IPS-18c (cell line): ENCODE data around the gene RABL3.
A peak's percentile ranks its signal among the peaks of the same experiment; 100 is the strongest.
"Not testable (repeated sequence)": the region's sequence is repeated elsewhere in the genome, so short reads cannot be mapped to it uniquely, and the experiment has no call there.

Source experiments
- H3K4me3 ChIP-seq: 2 replicates; pipeline ENCODE4 v1.7.0; 2013; ENCODE audit warnings: low read depth, mild to moderate bottlenecking, low read length, moderate library complexity; ENCODE audit not compliant: insufficient read depth
- H3K9me3 ChIP-seq: one replicate; pipeline ENCODE4 v1.6.1; 2013; ENCODE audit warnings: mild to moderate bottlenecking, low read length, moderate library complexity; ENCODE audit not compliant: control insufficient read depth, insufficient read depth

RABL3 gene

DNA sequence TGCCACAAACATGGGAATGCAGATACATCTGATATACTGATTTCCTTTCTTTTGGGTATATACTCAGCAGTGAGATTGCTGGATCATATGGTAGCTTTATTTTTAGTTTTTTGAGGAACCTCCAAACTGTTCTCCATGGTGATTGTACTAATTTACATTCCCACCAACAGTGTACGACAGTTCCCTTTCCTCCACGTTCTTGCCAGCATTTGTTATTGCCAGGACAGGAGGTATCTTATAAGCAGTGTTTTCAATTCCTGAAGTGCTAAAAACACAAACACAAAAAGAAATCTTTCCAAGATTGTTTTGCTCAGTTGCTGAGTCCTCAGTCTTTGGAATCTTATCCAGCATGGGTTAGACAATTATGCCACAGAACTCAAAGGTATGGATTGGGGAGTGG is 13.7 kb upstream of the RABL3 start:
- Histone ChIP-seq H3K4me3 (no peak overlapping the region), H3K9me3 (no peaks in the 10 kb centered on the region)

DNA sequence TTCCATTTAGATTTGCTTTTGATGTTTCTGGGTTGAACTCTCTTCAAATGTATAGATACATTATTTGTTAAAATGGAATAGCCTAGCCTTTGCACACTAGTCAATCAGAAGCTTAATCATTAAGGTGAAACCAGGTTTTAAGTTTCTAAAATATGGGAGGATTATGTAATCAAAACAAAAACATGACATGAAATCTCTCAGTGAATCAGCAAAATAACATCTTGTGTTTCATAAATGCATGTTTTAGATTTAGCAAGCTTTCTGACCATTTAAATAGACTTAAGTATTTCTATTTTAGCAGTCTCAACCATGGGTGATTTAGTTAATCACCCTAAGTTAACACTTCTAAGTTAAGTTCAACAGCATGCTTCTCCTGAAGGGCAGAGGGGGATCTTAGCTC is 11.5 kb upstream of the RABL3 start:
- Histone ChIP-seq H3K4me3 (no peak overlapping the region), H3K9me3 (no peaks in the 10 kb centered on the region)

DNA sequence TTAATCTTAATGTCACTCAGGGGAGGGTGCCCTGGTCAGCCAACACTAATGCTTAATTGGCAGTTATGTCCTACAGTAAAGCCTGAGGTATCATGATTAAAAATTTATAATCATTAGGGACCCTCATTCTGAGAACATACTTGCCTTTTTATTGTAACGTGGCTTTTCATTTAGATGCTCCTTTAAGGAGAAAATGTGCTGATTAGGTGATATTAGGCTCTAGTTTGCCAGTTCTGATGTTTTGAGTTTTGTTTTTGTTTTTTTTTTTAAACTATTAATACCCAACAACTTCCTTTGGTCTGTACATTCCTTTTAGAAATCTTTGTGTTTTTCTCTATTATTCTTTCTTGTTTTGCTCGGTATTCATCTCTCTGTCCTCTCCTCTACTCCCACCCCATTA is 10.5 kb upstream of the RABL3 start:
- Histone ChIP-seq H3K9me3 (no peaks in the 10 kb centered on the region), H3K4me3 (no peak overlapping the region)

DNA sequence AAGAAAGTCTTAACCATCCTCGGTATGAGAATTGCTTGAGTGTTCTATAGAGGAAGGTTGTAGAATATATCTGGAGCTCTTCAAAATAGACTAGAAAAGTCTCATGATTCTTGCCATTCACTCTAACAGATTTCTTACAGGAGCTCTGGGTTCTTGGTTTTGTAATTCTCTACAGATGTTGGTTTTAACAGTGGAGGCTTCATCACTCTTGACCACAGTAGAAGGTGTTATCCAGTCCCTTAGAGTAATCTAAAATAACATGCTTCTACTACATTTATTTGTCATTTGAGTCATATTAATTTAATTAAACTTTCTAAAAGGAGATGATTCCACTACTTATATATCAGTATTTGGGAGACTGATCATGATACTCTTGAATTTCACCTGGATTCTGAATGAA is 9.9 kb upstream of the RABL3 start:
- no peak overlapping the region for H3K4me3 ChIP-seq

DNA sequence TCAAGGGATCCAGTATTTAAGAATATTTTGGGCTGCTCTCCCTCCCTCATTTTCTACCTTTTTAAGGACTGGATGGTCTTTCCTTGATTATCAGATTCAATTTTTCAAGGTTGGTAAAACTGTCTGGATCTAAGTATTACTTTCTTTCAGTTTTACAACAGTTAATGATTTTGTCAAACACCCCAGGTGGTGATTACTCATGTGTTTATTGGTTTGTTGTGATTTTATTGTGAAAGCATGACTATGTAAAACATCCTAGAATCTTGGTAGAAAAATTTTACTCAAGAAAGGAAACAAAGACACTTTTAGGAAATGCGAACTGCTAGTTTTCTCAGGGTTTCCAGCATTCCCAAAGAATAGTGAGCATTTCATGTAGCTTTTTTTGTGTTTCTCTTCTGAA is 7.5 kb upstream of the RABL3 start:
- Histone ChIP-seq H3K4me3 (no peak overlapping the region), H3K9me3 (no peaks in the 10 kb centered on the region)

More for the DNA sequence above, 9.9 kb upstream of the RABL3 start:
- no peaks in the 10 kb centered on the region for H3K9me3 ChIP-seq

DNA sequence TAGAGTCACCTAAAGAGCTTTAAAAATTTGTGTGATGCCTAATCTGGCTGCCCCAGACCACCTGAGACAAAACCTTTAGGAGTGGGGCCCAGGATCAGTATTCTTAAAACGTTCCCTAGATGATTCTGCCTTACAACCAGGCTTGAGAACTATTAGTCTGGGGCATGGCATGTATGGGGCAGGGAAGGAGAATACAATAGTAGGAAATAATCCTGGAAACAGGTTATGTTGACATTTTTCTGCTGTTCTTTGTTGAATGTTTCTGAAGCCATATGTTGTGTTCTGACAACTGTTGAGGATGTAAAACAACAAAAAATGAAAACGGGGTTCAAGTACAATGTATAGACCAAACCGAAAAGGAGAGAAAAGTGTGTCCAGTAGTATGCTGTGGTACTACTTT is 3.1 kb upstream of the RABL3 start:
- H3K4me3 ChIP-seq: no peak overlapping the region

DNA sequence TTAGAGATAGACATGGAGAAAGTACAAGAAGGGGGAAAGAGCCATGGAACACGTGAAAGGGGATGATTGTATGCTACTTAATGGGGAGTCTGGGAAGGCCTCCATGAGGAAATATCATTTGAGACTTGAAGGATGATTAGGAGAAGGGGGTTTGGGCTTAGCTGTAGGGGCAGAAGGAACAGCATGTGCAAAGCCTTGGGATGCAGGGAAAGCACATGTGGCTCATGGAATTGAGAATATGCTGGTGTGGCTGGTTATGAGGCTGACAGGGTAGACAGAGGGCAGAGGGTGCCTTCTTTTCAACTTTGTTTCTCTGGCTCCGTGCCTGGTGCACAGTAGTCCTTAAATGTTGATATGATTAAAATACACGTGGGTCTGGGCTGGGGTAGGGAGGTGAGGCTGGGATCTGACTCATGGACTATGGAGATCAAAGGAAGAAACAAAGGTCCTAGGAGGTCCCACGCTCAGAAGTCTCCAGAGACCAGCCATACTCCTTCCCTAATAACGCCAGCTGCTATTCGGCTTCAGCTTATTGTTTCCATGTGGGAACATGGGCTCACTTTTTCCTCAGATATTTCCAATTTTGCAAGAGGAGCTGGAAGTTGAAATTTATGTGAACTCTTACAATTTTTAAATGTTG is 1.4 kb upstream of the RABL3 start:
- peak overlapping the region; percentile 88 for H3K4me3 ChIP-seq
- no peaks in the 10 kb centered on the region for H3K9me3 ChIP-seq

More for the DNA sequence above, 3.1 kb upstream of the RABL3 start:
- no peaks in the 10 kb centered on the region for H3K9me3 ChIP-seq

DNA sequence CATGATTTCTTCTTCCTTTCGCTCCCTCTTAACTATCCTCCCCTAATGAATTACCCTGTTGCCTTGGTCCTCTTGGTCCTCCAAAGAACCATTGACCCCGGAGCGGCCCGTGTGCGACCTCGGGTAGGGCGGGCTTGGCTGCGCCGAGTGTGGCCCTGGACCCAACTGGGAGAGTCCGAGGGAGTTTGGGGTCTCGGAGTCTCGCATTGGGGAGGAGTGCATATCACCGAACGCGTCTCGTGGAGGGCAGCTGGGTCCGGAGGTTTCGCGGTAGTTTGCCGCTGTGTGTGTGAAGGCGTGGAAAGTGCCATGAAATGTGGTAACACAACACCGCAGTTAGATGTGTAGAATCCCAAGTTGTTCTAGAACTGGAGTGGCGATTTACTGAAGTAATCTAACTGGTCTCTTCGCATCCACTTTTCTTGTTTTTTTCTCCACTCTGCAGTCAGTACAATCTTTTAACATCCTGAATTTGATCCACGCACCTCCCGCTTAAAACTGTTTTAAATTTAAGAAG is 591 bp upstream of the RABL3 start:
- H3K4me3 ChIP-seq: peak overlapping the region; percentile 88
- peaks cover 5% of the 10 kb centered on the region for H3K9me3 ChIP-seq

DNA sequence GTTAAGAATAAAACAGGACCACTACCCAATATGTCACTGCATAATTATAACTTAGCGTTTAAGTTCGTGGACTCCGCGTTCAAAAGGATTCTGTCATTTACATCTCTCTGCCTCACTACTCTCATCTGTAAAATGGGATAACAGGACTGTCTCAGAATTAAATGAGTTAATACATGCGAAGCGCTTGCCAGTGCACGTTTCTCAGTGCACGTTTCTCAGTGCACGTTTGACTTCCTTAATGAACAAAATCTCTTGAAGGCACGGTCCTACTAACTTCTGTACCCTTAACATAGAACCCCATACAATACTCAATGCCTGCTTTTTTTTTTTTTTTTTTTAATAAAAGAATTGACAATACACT is 499 bp downstream of the RABL3 start:
- Histone ChIP-seq H3K4me3 (peak overlapping the region; percentile 88), H3K9me3 (peaks cover 6% of the 10 kb centered on the region)

DNA sequence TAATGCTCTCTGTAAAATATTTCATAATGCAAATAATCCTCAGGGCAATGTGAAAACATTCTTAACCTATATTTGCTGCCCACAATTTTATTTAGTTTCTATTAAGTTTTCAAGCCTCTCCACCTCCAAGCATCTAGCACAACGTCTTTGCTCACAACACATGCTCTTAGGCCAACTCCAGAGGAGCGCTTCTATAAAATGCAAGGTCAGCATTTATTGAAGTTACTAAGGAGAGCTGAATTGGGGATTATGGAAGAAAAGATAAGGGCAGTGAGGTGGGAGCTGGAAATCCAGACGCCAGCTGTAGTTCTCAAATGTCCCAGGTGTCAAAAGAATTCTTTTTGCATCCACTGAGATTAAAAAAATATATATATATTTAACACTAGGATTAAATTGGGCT is 996 bp downstream of the RABL3 start:
- Histone ChIP-seq H3K4me3 (peak overlapping the region; percentile 88; the same call in 1 of the 2 replicates), H3K9me3 (peaks cover 6% of the 10 kb centered on the region)

DNA sequence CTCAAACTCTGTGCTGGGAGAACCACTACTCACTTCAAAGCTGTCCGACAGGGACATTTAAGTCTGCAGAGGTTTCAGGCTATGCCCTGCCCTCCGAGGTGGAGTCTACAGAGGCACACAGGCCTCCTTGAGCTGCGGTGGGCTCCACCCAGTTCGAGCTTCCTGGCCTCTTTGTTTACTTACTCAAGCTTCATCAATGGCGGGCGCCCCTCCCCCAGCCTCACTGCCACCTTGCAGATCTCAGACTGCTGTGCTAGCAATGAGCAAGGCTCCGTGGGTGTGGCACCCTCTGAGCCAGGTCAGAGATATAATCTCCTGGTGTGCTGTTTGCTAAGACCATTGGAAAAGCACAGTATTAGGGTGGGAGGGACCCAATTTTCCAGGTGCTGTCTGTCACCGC is 4.3 kb downstream of the RABL3 start:
- H3K9me3 ChIP-seq, H3K4me3 ChIP-seq: not testable (repeated sequence)

DNA sequence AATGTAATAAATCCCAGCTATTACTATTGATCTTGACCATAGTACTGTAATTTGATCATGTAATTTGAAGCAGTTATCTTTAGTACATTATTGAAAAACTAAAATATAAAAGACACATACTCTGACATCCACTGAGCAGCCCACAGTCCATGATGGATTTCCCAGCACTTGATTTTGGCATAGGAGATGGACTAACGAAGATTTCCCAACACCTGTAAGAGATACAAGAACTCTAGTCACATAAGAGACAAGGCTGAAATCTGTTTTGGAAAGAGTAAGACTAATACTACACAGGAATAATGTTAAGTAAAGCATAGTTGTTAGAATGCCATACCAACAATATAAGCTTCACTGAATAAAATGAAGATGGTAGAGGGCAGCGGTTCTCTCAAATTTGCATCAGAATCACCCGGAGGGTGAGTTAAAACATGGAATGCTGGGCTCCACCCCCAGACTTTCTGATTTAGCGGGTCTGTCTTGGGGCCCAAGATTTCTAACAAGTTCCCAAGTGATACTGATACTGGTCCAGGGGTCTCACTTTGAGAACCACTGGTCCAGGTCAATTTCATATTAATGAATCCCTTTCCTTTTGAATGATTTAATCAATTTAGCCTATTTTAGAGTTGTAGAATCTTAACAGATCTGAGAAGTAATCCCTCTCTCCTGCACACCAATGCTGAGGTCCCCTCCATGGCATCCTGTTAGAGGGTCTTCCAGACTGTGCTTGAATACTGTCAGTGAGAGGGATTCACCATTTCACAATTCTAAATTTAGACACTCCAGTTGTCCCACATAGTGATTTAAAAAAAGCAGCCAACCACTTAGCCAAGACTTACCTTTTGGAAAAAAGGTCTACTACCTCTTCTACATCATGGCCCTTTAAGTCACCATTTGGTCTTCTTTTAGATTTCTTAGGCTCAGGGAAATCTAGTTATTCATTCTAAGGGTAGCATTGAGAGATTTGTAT is 11.5 kb downstream of the RABL3 start:
- H3K9me3 ChIP-seq: no peaks in the 10 kb centered on the region
- H3K4me3 ChIP-seq: no peak overlapping the region

DNA sequence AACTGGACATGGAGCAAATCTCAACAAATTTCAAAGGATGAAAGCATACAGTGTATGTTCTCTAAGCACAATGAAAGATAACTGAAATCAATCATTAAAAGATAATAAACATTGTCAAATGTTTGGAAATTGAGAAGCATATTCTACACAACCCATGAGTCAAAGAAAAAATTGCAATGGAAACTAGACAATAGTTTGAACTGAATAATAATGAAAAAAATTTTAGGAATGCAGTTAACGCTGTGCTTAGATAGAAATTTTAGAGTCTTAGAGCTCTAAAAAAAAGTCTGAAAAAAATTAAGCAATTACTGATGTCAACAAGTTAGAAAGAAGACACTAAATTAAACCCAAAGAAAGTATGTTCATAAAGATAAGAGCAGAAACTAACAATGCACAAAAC is 15.5 kb downstream of the RABL3 start:
- no peaks in the 10 kb centered on the region for H3K9me3 ChIP-seq
- H3K4me3 ChIP-seq: no peak overlapping the region

DNA sequence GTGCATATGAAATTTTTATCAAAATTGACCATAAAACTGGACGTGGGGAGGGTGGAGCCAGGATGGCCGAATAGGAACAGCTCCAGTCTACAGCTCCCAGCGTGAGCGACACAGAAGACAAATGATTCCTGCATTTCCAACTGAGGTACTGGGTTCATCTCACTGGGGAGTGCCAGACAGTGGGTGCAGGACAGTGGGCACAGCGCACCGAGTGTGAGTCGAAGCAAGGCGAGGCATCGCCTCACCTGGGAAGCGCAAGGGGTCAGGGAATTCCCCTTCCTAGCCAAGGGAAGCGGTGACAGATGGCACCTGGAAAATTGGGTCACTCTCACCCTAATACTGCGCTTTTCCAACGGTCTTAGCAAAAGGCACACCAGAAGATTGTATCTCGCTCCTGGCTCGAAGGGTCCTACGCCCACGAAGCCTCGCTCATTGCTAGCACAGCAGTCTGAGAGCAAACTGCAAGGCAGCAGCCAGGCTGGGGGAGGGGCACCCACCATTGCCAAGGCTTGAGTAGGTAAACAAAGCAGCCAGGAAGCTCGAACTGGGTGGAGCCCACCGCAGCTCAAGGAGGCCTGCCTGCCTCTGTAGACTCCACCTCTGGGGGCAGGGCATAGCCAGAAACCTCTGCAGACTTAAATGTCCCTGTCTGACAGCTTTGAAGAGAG is 23.0 kb downstream of the RABL3 start:
- peak overlapping the region; percentile 31; the same call in 1 of the 2 replicates for H3K4me3 ChIP-seq
- H3K9me3 ChIP-seq: not testable (repeated sequence)

DNA sequence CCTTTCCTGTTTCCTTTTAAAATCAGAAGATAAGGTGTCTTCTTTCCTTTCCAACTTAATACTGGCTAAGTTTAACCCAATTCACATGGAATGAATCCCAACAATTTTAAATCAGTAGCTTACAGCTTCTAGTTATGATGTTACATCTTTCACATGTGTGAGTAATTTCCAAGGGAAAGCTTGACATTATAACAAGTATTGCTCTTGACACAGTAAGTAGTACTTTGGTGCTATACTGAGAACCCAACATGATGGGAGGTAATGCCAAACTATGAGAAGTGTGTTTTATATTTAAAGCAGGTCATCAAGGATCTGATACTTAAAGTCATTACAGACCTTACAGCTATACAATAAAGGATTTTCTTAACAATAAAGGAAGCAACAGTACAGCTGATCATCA is 29.1 kb downstream of the RABL3 start:
- no peak overlapping the region for H3K4me3 ChIP-seq
- H3K9me3 ChIP-seq: no peaks in the 10 kb centered on the region

DNA sequence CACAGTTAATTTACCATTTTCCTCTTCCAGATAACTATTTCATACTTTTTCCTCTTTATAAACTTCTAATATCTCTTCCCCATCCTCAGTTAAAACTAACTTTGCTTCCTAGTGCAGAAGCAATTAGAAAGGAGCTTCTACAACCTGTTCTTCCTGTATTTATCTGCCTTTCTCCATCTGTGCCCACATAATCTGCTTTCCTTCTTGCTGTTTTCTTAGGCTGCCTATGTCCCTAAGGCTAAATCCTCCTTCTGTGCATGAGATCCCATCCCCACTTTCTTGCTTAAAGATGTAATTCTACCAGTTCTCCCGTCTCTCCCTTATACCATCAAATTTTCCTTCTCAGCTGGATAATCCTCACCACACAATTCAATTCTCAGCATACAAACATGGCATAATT is 31.9 kb downstream of the RABL3 start:
- H3K9me3 ChIP-seq: no peaks in the 10 kb centered on the region

DNA sequence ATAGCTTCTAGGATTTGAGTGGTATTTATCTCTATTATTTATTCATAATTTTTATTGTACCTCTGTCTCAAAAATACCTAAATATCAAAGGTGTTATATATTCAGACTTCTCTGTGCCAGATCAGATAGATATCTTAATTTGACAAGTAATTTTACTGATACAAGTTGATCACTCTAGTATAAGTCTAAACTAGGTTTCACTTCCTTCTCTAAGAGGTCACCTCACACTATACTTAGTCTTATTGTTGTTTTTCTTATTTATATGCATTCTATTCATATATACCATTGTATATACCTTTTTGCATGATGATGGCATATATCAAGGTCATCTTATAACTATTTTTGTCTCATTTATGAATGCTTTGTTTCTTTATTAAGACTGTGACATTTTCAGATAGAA is 33.9 kb downstream of the RABL3 start:
- Histone ChIP-seq H3K9me3 (no peaks in the 10 kb centered on the region), H3K4me3 (no peak overlapping the region)

More for the DNA sequence above, 31.9 kb downstream of the RABL3 start:
- no peak overlapping the region for H3K4me3 ChIP-seq

DNA sequence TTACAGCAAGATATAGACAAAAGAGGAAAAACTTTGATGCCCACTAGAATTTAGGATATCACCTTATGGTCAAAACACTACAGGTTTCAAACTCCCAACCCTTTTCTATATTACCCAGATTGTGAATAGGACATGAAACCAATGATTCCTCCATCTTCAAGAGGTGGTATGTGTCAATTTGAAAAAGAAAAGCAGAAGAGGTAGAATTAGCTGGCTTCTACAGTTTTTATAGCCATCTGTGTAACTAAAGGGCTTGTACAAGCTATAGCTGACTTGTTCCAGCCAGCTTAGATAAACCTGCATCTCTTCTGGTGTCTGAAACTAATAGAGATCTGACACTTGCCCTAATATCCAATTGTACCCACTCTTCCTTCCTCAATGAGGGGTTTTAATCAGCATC is 35.4 kb downstream of the RABL3 start:
- H3K4me3 ChIP-seq: no peak overlapping the region
- H3K9me3 ChIP-seq: no peaks in the 10 kb centered on the region
